Activated naive CD4-positive, alpha-beta T cell treated with anti-CD3 and anti-CD28 coated beads, Interleukin-2, amount 10 ng/mL, durations not matched to agents 7 days and 5 days (primary cell): ENCODE measurements around the gene ZNF664.

Experiments
- CTCF ChIA-PET: fragments of 350-600 bp; sonication (Branson Sonifier 250); formaldehyde crosslinking; loops from one replicate; lab custom pipeline; 2021; ENCODE audit warnings: antibody characterized with exemption; lab: Charles Lee
- DNase-seq: peaks from one replicate; pipeline ENCODE4 v3.0.0-alpha.2; 2020
- H3K27ac Mint-ChIP-seq: one replicate; pipeline ENCODE4 v1.8.0; 2021; ENCODE audit warnings: mild to moderate bottlenecking, moderate library complexity, mixed read lengths
- H3K27me3 Mint-ChIP-seq: one replicate; pipeline ENCODE4 v1.8.0; 2021; ENCODE audit warnings: mild to moderate bottlenecking, mixed read lengths
- H3K36me3 Mint-ChIP-seq: one replicate; pipeline ENCODE4 v1.8.0; 2021; ENCODE audit warnings: mixed read lengths
- H3K4me1 Mint-ChIP-seq: one replicate; pipeline ENCODE4 v1.8.0; 2021; ENCODE audit warnings: mixed read lengths
- H3K4me3 Mint-ChIP-seq: one replicate; pipeline ENCODE4 v1.8.0; 2021; ENCODE audit warnings: mild to moderate bottlenecking, moderate library complexity, mixed read lengths
- H3K9me3 Mint-ChIP-seq: one replicate; pipeline ENCODE4 v1.8.0; 2021; ENCODE audit warnings: mixed read lengths

ZNF664 gene

GRCh38 chr12:123936956-123937706, 35.9 kb upstream of the ZNF664 start:
- peak overlapping the region; percentile 59 for H3K4me3 Mint-ChIP-seq
- H3K9me3 Mint-ChIP-seq = no peaks in the 10 kb centered on the region
- H3K27ac Mint-ChIP-seq = peak overlapping the region; percentile 87
- H3K4me1 Mint-ChIP-seq = peaks cover 37% of the 10 kb centered on the region
- DNase-seq = no peak
- CTCF ChIA-PET = interaction anchor here (1.6 to 2.6 kb wide), 2 partner anchors 33 to 37 kb away, joined by 4 to 15 read pairs; no protein-coding TSS in a partner anchor
- H3K36me3 Mint-ChIP-seq = peaks cover 18% of the 10 kb centered on the region
- peaks cover 14% of the 10 kb centered on the region for H3K27me3 Mint-ChIP-seq

GRCh38 chr12:123937707-123938591, 35.1 kb upstream of the ZNF664 start:
- CTCF ChIA-PET = interaction anchor here (1.1 to 2.6 kb wide), 4 partner anchors 18 to 69 kb away, joined by 3 to 15 read pairs (median 4); no protein-coding TSS in a partner anchor
- Mint-ChIP-seq H3K4me3 (peak overlapping the region; percentile 59), H3K9me3 (peaks cover 3% of the 10 kb centered on the region), H3K4me1 (peaks cover 31% of the 10 kb centered on the region), H3K27me3 (peaks cover 14% of the 10 kb centered on the region), H3K36me3 (peaks cover 25% of the 10 kb centered on the region), H3K27ac (peak overlapping the region; percentile 87)
- peak; percentile 73 for DNase-seq

- peaks cover 3% of the 10 kb centered on the region for H3K9me3 Mint-ChIP-seq
- H3K4me1 Mint-ChIP-seq = peaks cover 27% of the 10 kb centered on the region
- peak overlapping the region; percentile 59 for H3K4me3 Mint-ChIP-seq
- H3K36me3 Mint-ChIP-seq = peaks cover 25% of the 10 kb centered on the region
- peaks cover 6% of the 10 kb centered on the region for H3K27me3 Mint-ChIP-seq
- no peak for DNase-seq
- CTCF ChIA-PET = interaction anchor here (1.0 to 2.6 kb wide), 5 partner anchors 12 to 68 kb away, joined by 3 to 15 read pairs (median 4); no protein-coding TSS in a partner anchor
- peak overlapping the region; percentile 87 for H3K27ac Mint-ChIP-seq
Measured at GRCh38 chr12:123938679-123939480, 34.1 kb upstream of the ZNF664 start.

- peaks cover 25% of the 10 kb centered on the region for H3K36me3 Mint-ChIP-seq
- H3K27ac Mint-ChIP-seq = peak overlapping the region; percentile 74
- peaks cover 31% of the 10 kb centered on the region for H3K4me1 Mint-ChIP-seq
- no peak for DNase-seq
- peaks cover 3% of the 10 kb centered on the region for H3K9me3 Mint-ChIP-seq
- CTCF ChIA-PET = interaction anchor here (1.0 to 2.6 kb wide), 4 partner anchors 14 to 35 kb away, joined by 3 to 15 read pairs (median 4); no protein-coding TSS in a partner anchor
- H3K4me3 Mint-ChIP-seq = no peak overlapping the region
- H3K27me3 Mint-ChIP-seq = no peaks in the 10 kb centered on the region
Measured at GRCh38 chr12:123939716-123940626, 33.0 kb upstream of the ZNF664 start.

- H3K36me3 Mint-ChIP-seq = peaks cover 25% of the 10 kb centered on the region
- H3K4me3 Mint-ChIP-seq = no peak overlapping the region
Measured at GRCh38 chr12:123940627-123940966, 32.4 kb upstream of the ZNF664 start.

GRCh38 chr12:123941000-123941399, 32.0 kb upstream of the ZNF664 start:
- Mint-ChIP-seq H3K9me3 (peaks cover 3% of the 10 kb centered on the region), H3K27me3 (no peaks in the 10 kb centered on the region), H3K36me3 (peaks cover 25% of the 10 kb centered on the region), H3K4me1 (peaks cover 31% of the 10 kb centered on the region), H3K4me3 (no peak overlapping the region), H3K27ac (no peak overlapping the region)
- CTCF ChIA-PET = interaction anchor here (1.7 kb wide), 1 partner anchor 36 kb away, joined by 4 read pairs; no protein-coding TSS in a partner anchor
- no peak for DNase-seq

More at GRCh38 chr12:123940627-123940966, 32.4 kb upstream of the ZNF664 start:
- CTCF ChIA-PET = interaction anchor here (1.7 kb wide), 1 partner anchor 35 kb away, joined by 4 read pairs; no protein-coding TSS in a partner anchor
- Mint-ChIP-seq H3K4me1 (peaks cover 31% of the 10 kb centered on the region), H3K27ac (peak overlapping the region; percentile 74), H3K9me3 (peaks cover 3% of the 10 kb centered on the region), H3K27me3 (no peaks in the 10 kb centered on the region)
- no peak for DNase-seq

- Mint-ChIP-seq H3K36me3 (peaks cover 19% of the 10 kb centered on the region), H3K27ac (no peak overlapping the region), H3K4me3 (no peak overlapping the region), H3K27me3 (no peaks in the 10 kb centered on the region), H3K9me3 (peaks cover 3% of the 10 kb centered on the region), H3K4me1 (peaks cover 25% of the 10 kb centered on the region)
- no peak for DNase-seq
- CTCF ChIA-PET = interaction anchor here (1.7 kb wide), 1 partner anchor 36 kb away, joined by 4 read pairs; no protein-coding TSS in a partner anchor
Measured at GRCh38 chr12:123941624-123942237, 31.3 kb upstream of the ZNF664 start.

GRCh38 chr12:123942238-123942653, 30.8 kb upstream of the ZNF664 start:
- no peak overlapping the region for H3K4me3 Mint-ChIP-seq
- CTCF ChIA-PET = no interaction called here
- no peak for DNase-seq
- H3K27ac Mint-ChIP-seq = no peak overlapping the region
- peaks cover 3% of the 10 kb centered on the region for H3K9me3 Mint-ChIP-seq
- peaks cover 23% of the 10 kb centered on the region for H3K4me1 Mint-ChIP-seq
- peaks cover 17% of the 10 kb centered on the region for H3K36me3 Mint-ChIP-seq
- H3K27me3 Mint-ChIP-seq = no peaks in the 10 kb centered on the region

GRCh38 chr12:123942911-123943648, 29.9 kb upstream of the ZNF664 start:
- peaks cover 14% of the 10 kb centered on the region for H3K36me3 Mint-ChIP-seq
- peaks cover 15% of the 10 kb centered on the region for H3K4me1 Mint-ChIP-seq
- H3K27ac Mint-ChIP-seq = no peak overlapping the region
- CTCF ChIA-PET = no interaction called here
- H3K27me3 Mint-ChIP-seq = no peaks in the 10 kb centered on the region
- no peak overlapping the region for H3K4me3 Mint-ChIP-seq
- no peak for DNase-seq
- H3K9me3 Mint-ChIP-seq = peaks cover 3% of the 10 kb centered on the region

- no peaks in the 10 kb centered on the region for H3K27me3 Mint-ChIP-seq
- no peak for DNase-seq
- H3K9me3 Mint-ChIP-seq = peaks cover 3% of the 10 kb centered on the region
- CTCF ChIA-PET = interaction anchor here (1.2 kb wide), 1 partner anchor 11 kb away, joined by 3 read pairs; no protein-coding TSS in a partner anchor
- no peak overlapping the region for H3K27ac Mint-ChIP-seq
- peaks cover 7% of the 10 kb centered on the region for H3K4me1 Mint-ChIP-seq
- peaks cover 14% of the 10 kb centered on the region for H3K36me3 Mint-ChIP-seq
- no peak overlapping the region for H3K4me3 Mint-ChIP-seq
Measured at GRCh38 chr12:123943816-123944215, 29.2 kb upstream of the ZNF664 start.

GRCh38 chr12:123944696-123945095, 28.3 kb upstream of the ZNF664 start:
- CTCF ChIA-PET = interaction anchor here (1.2 kb wide), 1 partner anchor 12 kb away, joined by 3 read pairs; no protein-coding TSS in a partner anchor
- Mint-ChIP-seq H3K9me3 (peaks cover 3% of the 10 kb centered on the region), H3K27ac (no peak overlapping the region)

More at GRCh38 chr12:123944696-123945095, 28.3 kb upstream of the ZNF664 start:
- no peak for DNase-seq
- Mint-ChIP-seq H3K4me3 (no peak overlapping the region), H3K36me3 (peaks cover 14% of the 10 kb centered on the region), H3K27me3 (no peaks in the 10 kb centered on the region), H3K4me1 (peaks cover 3% of the 10 kb centered on the region)
